SU-DHL-6 (cell line): Measurements from ENCODE around the gene NELL2.

Source experiments
- EZH2phosphoT487 ChIP-seq: fragments of 200-600 bp; sonication (generic), shearing (Covaris generic); conservative IDR thresholded peaks from 2 replicates; pipeline ENCODE4 v1.6.1; 2018; ENCODE audit warnings: mild to moderate bottlenecking, antibody characterized with exemption, low read length, moderate library complexity, mixed read lengths
- TF ChIP-seq, protein P1 (sequence below): fragments of 200-600 bp; sonication (generic); IDR thresholded peaks from one replicate; pipeline ENCODE4 v1.5.1; 2017; ENCODE audit warnings: antibody characterized with exemption, mild to moderate bottlenecking, low read length, moderate library complexity; ENCODE audit not compliant: insufficient read depth, poor library complexity, severe bottlenecking

DNA sequence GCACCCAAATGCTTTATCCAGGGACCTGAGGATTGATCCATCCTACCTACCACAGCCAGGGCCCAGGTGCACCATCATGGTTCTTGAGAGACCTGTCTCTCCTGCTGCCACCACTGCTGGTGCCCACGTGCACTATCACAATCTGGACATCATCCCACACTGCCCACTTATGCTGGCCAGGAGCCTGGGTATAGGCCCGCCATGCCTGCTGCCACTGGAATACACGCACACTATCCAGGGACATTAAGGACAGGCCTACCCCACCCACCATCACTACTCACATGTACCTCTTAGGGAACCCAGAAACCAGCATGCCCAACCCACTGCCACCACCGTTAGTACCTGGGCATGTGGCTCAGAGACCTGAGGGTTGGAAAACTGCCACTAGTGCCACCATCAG lies 207.7 kb downstream of the NELL2 start:
- TF ChIP-seq, protein P1, sequence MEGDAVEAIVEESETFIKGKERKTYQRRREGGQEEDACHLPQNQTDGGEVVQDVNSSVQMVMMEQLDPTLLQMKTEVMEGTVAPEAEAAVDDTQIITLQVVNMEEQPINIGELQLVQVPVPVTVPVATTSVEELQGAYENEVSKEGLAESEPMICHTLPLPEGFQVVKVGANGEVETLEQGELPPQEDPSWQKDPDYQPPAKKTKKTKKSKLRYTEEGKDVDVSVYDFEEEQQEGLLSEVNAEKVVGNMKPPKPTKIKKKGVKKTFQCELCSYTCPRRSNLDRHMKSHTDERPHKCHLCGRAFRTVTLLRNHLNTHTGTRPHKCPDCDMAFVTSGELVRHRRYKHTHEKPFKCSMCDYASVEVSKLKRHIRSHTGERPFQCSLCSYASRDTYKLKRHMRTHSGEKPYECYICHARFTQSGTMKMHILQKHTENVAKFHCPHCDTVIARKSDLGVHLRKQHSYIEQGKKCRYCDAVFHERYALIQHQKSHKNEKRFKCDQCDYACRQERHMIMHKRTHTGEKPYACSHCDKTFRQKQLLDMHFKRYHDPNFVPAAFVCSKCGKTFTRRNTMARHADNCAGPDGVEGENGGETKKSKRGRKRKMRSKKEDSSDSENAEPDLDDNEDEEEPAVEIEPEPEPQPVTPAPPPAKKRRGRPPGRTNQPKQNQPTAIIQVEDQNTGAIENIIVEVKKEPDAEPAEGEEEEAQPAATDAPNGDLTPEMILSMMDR, result no peak
- TF ChIP-seq EZH2phosphoT487, result no peak
